Skin of body (tissue), 2 donors: Measurements from ENCODE around the gene ECEL1. TPM values are rescaled to one million over a fixed set of nuclear protein-coding genes. Genes with fewer than 3 reads are reported as not detected.

Source experiments
- DNase-seq: peaks from one replicate; lab custom pipeline; 2025; lab: John Stamatoyannopoulos, UW
- total RNA-seq: library from RNA; depleted of rRNA; stranded (reverse); fragments of >200 nt; gene quantifications from one replicate; pipeline ENCODE4 v1.2.3, GENCODE V29; 2014

The ECEL1 gene
- total RNA-seq, 1 donor from 2014 or later, result 0.30 TPM

DNA sequence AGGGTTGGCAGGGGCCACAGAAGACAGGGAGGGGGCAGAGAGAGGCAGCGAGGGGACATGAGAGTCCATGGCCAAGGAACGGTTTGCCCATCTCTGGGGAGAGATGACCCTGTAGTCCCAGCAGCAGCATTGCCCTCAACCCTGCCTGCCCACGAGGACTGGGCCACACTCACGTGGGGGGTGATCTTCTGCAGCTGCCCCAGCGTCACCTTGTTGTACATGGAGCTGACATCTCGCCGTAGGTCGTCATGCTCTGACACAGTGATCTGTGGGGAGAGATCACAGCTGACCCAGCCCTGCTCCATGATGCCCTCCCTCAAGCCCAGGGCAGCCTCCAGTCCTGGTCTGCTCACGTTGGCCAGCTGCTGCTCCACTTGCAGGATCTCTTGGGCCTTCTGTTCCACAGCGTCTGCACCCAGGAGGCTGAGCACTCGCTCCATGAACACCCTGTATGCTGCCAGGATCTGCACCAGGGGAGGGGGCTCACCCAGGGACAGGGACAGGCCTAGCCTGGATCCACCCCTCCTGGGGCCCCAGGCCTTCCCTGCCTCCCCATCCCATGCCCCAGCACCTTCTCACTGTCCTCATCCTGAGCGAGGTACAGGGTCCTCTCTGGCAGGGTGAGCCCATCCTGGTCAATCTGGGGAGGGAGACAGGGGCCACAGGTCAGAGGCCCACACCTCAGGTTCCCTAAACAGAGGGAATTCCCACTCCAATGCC lies 2.8 kb downstream of the ECEL1 start:
- no peak for DNase-seq

DNA sequence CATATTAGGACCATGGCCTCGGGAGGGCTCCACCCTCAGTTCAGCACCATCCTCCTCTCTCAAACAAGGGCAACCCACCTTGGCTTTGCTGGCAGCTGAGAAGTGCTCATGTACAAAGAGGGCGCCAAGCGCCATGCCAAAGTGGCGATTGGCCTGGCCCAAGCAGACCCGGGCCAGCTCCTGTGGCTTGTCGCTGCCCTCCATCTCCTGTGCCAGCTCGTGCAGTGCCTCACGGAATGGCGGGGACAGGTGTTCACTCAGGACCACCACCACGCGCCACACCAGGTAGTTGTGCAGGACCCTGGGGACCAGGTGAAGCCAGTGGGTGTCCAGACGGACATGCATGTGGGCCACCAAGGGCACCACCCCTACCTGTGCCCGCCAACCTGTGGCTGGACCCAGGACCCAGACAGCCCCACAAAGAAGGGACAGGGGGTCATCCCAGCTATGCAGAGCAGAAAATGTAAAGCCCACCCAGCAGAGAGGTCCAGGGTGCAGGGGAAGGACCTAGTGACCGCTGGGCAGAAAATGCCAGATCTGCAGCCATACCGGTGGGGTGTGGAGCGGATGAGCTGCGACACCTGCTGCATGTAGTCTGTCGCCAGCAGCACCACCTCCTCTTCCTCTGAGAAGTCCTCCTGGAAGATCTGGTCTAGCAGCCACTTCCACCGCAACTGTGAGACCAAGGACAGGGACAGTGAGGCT lies 3.6 kb downstream of the ECEL1 start:
- no peak for DNase-seq

DNA sequence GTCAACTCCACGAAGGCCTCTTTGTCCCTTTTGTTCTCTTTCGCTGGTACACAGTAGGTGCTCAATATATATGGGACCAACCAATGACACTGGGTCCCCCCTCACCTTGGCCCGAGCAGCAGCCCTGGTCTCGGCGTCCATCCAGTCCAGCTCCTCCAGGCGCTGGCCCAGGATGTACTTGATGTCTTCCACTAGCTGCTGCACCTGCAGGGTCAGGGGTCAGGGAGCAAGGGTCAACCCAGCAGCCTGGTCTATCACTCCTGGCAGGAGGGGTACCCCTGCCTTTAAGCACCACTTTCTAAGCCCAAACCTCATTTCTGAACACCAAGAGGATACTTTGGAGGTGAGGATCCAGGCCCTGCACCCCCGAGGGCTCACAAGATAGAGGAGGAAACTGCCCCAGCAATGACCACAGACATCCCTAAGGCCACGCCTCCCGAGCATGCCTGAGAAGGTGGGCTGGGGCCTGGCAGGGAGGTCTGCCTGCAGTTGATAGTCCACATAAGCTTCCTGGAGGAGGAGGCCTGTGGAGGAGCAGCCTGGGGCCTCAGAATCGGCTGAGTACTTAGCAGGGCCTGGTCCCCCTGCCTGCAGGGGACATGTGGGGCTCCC lies 4.2 kb downstream of the ECEL1 start:
- no peak for DNase-seq

DNA sequence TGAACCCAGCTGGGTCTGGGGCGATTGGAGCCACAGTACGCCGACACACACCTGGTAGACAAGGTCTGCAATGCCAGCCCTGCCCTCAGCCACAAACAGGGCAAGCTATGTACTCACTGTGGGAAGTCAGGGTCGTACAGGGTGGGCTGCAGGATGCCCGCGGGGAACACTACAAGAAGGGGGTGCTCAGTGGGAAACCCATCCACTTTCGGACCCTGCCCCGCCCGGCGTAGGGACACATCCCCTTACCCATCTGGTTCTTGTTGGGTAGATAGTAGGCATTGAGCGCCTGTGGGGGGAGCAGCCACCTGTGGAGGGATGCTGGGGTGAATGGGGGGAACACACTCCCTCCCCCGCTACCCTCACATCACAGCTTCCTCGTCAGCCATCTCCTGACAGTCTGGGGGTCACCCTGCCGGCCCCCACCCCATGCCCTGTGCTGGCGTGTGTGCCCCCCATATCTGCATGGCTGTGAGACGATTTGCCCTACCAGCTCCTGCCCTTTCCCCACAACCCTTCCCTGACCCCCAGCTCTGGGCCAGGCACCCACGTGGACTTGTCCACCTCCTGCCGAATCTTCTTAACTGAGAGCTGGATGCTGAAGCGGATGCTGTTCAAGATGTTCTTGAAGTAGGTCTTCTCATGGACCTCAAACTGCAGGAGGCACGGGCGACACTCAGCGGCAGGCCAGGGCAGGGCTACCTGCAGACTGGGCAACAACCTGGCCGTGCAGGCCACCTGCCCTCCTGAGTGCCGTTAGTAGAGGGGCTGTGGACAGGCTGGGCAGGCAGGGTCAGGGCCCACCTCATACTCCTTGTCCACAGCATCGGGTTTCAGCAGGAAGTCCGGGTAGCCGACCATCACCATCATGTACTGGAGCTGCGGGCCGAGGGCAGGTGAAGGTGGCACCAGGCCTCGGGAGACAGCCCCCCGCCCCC lies 5.1 kb downstream of the ECEL1 start:
- DNase-seq, result no peak

DNA sequence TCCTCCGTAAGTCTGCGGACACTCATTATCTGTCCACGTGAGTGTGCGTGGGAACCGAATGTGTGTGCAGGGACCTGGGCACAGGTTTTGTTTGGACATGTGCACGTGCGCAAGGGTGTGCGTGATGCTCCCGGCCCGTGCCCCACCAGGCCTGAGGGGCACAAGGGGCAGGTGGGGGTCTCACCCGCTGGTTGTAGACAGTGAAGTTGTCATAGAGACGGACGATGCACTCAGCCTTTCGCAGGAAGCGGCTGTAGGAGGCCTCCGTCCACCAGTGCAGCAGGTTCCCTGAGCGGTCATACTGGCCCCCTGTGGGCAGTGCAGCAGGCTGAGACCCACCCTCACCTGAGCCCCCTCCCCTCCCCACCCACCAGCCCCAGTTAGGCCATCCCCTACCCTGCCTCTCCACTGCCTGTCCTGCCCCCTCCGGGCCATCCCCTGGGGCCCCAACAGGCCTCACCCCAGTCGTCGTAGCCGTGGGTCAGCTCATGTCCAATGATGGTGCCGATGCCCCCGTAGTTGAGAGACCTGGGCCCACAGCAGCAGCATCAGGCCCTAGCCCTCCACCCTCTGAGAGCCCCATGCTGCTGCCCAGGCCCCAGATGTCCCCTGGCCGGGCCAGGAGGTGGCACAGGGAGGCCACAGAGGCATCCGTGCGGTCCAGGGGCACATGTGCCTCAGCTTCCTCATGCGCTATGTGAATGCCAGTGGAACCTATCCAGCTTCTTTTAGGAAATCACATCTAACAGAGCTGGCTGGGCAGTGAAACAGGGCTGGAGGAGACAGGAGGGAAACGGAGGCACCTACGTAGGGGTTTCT lies 6.1 kb downstream of the ECEL1 start:
- DNase-seq, result no peak

DNA sequence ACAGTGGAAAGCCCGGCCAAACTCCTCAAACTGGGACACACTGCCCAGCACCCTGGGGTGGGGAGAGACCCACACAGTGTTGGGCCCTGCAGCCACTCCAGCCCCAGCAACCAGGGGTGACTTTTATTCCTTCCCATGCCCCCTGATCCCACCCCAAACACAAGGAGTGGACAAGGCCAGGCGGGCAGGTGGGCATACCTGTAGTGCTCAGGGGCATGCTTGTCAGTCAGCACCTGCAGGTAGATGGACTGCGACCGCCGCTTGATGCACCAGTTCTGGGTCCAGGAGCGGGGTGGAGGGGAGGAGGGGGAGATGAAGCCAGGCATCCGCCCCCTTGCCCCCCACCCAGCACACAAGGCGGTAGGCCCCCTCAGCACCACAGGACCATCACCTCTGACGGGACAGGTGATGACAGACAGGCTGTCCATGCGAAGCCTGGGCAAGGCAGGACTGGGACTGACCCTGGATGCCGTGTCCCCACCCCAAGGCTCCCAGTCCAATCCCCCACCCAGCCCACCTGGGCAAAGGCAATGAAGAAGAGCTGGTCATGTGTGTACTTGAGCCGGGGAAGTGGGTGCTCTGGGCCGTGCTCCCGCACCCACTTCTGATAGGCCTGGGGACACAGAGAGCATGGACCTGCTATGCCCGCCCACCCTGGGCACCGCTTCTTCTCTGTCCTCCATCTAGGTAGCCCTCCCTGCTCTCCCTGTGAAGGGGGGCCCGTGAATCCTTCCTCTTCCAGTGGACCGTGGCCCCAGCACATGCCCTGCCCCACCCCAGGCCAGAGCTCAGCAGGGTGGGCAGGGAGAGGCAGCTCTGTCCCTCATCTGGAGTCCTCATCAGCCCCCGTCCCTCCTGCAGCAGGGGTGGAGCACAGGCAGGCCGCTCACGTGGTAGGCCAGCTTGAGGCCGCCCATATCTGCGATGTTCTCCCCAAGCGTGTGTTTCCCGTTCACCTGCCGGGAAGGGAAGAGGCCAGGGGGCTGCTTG lies 7.1 kb downstream of the ECEL1 start:
- no peak for DNase-seq

DNA sequence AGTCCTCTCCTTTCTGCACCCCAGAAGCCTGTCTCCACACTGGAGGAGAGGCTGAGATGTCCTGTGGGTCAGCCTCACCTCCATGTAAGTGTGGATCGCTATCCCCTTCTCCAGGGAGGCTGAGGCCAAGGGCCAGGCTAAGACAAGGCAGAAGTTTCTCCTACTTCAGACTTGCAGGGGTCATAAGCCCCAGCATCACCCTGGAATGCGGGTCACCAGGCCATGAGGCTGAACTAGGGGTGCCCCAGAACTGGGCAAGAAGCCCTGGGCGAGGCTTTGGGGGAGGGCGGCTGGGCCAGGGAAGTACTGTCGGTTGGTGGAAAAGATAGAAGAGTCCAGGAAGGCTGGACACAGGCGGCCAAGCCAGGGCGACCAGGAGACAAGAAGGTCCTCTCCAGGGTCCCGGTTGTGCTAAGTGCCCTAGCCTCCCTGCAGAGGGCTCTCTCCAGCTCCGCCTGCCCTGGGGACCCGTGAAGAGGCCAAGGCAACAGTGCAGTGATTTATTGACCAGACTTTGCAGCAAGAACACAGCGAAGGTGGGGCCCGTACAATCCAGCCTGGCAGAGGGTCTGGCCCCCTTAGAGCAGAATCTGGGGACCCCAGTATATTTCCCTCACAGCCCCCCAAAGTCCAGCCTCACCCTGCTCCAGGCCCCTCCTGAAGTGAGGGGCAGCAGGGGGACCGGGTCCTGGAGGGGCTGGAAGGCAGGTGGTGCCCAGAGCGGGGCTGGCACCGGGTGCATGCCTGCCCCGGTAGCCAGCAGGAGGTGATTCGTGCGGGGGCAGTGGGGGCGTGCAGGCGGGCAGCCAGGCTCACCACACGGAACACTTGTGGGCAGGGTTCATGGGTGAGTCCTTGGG lies 8.1 kb downstream of the ECEL1 start:
- no peak for DNase-seq

DNA sequence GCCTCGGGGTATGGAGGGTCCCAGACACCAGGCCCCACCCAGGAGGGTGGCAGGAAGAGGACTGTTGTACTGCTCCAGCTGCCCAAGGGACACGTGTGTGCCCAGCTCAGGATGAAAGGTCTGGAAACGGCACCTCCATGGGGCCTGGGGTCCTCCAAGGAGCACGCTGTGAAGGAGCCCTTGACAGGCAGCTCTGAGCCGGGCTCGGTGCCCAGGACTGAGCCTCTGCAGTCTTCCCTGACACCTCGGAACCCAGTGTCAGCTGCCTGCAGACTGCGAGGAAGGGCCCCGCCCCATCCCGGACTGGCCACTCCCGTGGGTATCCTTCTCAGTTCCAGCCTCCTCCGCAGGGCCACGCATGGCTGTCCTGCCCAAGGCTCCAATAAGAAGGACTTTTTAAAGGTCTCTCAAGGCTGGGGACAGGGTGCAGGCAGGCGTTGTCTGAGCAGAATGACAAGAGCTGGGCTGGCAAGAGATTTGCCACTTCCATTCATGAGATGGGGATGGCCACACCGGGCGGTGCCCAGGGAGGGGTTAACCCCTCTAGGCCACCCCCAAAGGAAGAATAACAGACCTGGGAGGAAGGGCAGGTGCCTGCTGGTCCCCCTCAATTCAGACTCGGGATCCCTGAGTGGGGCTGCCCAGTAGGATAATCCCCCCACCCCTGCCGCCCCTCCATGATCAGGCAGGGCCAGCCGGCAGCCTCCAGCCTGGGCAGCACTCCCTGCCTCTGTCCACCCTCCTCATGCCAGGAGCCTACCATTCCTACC lies 8.9 kb downstream of the ECEL1 start:
- no peak for DNase-seq

DNA sequence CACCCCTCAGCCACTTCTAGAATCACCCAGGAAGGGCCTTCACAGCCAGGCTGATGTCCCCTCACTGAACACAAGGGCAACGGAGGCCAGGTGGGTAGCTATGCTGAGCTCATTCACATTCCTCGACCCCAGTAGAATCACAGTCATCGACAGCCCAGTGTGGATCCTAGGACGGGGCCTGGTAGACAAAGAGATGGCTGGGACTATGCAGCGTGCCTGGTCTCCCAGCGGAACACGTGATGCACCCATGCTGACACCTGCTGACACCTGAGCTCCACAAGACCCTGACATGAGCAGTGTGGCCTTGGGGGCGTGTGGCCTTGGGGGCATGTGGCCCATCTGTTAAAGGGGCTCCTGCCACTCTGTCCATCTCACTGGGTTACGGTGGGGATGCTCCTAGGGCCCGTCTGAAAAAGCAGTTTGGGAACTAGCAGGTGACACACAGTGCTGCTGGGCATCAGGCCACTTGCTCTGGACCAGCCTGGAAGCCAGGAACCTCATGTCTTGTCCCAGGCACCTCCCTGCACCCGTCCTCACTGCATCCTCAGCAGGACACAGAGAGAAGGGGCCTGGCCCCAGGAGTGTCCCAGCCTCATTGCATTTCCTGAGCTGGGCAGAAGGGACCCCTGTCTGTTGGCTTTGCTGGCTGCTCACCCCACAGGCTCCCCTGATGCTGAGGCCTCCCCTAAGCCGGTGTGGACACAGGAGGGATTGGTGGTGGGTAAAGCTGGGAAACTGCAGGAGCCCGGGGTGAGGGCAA lies 9.7 kb downstream of the ECEL1 start:
- no peak for DNase-seq

DNA sequence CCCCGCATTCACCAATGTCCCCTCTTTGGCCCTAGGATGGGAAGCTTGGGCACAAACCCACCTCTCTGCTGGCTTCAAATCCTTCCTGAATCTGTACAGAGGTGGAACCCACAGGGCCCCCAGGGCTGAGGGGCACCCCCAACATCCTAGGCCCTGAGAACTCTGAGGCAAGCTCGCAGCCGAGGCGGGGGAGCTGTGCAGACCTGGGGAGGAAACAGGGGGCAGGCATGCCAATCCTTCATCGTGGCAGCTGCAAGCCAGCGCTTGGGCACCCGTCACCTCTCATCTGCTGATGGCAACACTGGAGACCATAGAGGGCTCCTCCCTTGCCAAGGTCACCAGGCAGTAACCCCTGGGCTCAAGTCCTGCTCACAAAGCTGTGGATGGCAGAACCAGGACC lies 10.8 kb downstream of the ECEL1 start:
- DNase-seq, result no peak

DNA sequence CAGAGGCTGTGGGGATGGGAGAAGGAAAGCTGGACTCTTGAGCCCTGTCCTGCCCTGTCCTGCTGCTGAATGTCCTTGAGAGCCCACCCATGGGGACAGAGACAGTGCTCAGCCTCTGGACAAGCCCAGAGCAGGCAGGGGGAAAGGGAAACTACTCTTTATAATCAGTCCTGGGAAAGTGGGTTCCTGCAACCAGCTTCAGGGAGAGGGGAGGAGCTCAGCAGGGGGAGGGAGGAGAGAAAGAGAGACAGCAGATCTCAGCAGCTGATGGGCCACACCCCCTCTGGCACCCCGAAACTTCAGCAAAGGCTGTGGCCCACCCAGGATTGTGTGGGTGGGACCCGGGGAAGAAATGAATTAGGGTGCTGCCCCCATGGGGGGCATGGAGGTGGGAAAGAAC lies 11.6 kb downstream of the ECEL1 start:
- DNase-seq, result no peak

DNA sequence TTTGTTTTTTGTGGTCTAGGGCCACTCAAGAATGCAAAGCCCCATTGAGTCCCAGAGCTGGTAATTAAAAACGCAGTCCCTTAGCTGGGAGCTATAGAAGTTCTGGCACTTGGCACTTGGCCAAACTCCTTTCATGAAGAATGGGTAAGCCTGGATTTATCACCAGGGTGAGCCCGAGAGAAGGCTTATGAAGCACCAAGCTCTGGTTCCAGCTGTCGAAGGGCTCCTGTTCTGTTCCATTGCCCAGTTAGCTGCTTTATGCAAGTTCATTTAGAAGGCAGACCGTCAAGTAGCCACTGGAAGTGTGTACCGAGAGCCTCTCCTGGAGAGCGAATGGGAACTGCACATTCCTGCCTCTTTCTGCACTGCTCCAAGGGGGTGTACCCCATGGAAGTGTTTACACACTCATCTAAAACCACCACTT lies 14.2 kb downstream of the ECEL1 start:
- DNase-seq, result no peak

DNA sequence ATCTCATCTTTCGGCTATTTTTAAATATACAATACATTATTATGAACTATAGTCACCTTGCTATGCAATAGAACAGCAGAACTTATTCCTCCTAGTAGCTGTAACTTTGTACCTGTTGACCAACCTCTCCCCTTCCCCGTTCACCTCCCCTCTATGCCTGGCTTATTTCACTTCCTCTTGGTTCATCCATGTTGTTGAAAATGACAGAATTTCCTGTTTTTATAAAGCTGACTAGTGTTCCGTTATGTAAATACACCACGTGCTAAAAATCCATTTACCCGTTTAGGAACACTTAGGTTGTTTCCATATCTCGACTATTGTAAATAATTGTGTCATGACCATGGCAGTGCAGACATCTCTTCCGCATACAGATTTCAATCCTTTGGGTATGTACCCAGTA lies 21.4 kb downstream of the ECEL1 start:
- DNase-seq, result no peak

DNA sequence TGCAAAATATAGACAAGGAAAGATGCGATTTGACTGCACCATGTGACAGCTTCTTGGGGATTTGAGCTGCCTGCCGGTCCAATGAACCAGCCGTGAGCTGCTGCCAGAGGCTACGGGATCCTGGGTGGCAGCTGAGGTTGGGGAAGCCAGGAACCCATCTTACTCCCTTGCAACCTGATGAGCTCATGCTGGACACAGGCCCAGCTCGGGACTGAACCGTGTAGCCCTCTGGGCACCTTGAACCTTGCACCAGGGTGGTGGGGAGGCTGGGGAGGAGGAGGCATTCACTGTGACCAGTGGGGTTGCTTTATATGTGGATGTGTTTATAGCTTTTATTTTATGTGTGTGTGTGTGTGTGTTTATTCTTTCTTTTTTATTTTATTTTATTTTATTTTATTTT lies 22.6 kb downstream of the ECEL1 start:
- DNase-seq, result no peak

DNA sequence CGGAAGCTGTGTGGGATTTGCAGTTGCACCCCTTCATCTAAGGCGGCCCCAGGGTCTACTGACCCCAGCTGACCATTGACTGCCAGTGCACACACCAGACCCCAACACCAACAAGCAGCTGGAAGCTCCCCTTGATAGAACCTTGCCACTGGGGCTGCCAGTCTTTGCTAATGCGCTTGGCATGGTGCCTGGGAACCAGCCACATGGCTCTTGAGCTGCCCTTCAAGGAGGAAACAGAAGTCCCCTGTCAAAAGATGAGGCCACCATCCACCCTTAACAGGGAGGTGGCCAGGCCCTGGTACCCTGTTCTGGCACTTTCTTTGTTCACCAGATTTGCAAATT lies 23.1 kb downstream of the ECEL1 start:
- DNase-seq, result no peak

DNA sequence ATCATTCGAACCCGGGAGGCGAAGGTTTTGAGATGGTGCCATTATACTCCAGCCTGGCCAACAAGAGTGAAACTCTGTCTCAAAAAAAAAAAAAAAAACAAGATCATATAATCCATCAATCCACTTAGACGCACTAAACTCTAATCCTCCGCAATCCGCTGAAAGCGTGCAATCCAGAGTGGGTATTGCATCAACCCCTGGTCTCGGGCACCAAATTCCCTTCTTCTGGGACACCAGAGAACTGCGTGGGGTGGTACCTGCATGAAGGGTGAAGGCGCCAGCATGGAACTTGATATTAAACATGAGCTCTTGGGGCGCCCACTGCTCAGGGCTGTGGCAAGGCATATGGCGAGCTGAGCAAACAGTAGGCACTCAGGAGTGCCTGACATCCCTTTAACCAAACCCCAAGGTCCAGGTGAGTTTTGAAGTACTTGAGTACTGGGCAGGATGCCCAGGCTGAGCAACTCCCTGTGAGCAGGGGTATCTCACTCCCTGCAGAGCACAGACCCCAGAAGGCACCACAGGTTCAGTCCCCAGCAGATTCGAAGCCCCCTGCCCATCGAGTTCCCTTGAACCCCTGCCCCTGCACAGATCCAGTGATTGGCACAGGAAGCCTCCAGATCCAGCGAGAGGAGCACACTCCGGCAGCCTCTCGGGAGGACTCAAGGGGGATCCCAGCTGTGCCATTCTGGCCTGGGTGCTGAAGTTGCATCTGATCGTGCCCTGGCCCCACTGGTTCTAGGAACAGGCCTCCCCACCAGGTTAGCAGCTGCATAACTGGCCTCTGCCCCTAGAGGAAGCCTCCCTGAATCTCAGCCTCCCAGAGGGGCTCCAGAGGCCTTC lies 23.7 kb downstream of the ECEL1 start:
- no peak for DNase-seq
